Activated T-helper 1 cell treated with anti-CD3 and anti-CD28 coated beads, Interleukin-2, amount 50 U/mL, for 16 hours (primary cell): Measurements from ENCODE around the gene ZNF175.
A peak's percentile ranks its signal among the peaks of the same experiment; 100 is the strongest.

ENCODE experiments used
- DNase-seq, 2 donors: peaks; one replicate each; pipeline ENCODE4 v3.0.0-alpha.2; 2020; ENCODE audit warnings: low read depth in 1 of 2, low spot score in 1 of 2

Gene ZNF175

DNA sequence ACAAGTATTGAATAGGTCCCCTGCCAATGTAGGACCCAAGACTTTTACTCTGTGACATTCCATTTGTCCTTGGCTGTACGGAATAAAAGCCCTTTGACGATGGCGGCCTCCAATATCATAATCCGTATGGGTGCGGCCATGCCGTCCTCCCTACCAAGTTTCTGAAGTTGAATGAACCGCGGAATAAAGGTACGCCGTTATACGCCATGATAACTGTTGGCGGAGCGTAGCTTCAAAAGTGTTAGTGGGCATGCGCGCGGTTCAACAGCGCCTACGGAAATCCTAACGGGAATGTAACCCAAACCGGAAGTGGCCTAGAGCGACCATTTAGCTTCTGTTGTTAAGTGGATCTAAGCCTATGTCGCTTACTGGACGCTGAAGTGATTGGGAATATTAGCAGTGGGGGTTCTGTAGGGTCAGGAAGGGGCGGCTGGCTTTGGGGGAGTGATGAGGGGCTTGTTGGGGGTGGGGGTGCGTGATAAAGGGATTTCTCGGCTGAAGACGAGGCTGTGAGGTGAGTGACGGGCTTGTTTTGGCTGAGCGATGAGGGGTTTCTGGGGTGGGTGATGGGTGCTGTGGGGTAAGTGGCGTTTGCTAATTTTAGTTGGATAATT is at the start of gene ZNF175:
Gene ZNF175 (plus strand): TSS at position 322 of the 614 bp plus-strand sequence. CDS start 2,047 bp downstream, outside the sequence.
- DNase-seq: peak; percentile 71 to 76

GRCh38 chr19:51521357-51521756 is 49.7 kb upstream of the ZNF175 start:
- no peak for DNase-seq

GRCh38 chr19:51521781-51522180 is 49.3 kb upstream of the ZNF175 start:
- DNase-seq: no peak

DNA sequence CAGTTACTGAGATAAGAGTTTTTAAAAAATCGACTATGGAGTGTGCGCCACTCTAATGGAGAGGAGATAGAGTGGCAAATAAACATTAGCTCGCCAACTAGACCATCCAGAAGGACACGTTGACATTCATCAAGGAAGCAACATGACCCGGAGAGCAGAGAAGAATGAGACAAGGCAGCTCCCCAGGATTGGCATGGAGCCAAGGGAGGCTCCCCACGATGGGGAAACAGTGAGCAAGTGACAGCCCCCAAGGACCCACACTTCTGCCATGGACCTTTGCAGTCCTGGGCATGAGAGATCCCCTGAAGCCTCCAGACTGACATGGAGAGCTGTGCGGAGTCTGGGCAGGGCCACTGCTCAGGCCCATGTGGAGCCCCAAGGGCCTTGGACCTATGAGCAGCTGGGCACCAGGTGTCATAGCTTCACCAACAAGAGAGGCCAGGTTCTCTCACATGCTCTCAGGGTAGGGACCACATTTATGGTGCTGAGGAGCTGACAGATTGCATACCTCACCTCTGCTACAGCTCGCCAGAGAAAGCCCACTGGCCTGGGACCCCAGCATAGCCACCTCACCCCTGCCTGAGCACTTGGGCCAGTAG is 46.3 kb upstream of the ZNF175 start:
- no peak for DNase-seq

- DNase-seq: no peak
Observed at GRCh38 chr19:51525651-51526050, 45.4 kb upstream of the ZNF175 start.

DNA sequence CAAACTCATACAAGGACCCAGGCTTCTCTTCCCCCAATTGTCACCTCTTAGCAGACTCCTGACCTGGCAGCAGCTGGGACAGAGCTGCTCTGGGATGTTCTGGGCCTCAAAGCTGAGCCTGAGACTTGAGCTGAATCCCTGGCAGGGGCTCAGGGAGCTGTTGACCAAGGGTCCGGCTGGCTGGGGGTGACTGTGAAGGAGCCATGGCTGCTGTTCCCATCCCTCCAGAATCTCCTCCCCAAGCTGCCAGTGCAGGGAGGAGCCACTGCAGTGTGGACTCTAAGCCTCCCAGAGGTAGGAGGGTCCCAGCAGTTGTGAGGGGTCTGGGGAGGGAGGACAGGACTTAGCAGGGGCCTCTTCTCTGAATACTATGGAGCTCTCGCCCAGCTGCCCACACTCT is 41.8 kb upstream of the ZNF175 start:
- DNase-seq: no peak

GRCh38 chr19:51530616-51531015 is 40.5 kb upstream of the ZNF175 start:
- no peak for DNase-seq

DNA sequence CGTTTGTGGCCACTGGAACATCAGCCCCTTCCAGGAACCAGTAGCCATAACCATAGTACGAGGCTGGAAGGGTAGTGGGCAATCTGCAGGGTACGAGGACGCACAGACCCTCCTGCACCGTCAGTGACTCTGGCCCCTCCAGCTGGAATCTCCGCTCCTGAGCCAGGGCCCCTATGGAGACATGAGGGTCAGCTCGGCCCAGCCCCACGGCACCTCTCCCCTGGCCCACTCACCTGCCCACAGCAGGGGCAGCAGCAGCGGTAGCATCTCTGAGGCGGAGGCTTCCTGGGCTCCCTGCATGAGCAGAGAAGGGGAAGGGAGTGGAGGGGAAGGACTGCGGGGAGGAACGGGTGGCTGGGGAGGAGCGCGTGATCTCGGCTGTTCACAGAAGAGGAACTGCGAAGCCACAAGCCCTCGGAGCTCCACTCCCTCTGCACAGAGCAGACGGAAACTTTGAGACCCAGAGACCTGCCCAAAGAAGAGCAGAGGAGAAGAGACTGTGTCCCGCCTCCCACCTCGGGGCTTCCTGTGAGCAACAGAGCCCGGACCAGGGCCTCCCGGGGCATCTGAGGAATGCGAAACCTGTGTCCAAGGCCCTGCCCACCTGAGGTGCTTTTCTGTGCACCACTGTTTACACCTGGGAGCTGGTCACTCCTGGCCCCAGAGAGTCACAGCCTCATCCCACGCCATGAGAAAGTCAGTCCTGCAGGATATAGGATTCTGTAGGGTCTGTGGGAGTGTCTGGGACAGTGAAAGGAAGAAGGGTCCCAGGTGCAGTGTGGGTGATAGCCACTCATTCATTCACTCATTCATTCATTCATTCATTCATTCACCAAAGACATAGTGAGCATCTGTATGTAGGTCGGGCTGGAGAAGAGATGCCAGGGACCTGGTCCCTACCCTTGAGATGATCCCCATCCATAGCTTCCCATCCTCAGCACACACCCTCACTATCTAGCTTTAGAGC is 39.5 kb upstream of the ZNF175 start, which contains the start of gene SIGLEC6:
Gene SIGLEC6 (minus strand): TSS at position 322 of the 967 bp plus-strand sequence. CDS start 22 bp downstream, at position 300.
- no peak for DNase-seq

DNA sequence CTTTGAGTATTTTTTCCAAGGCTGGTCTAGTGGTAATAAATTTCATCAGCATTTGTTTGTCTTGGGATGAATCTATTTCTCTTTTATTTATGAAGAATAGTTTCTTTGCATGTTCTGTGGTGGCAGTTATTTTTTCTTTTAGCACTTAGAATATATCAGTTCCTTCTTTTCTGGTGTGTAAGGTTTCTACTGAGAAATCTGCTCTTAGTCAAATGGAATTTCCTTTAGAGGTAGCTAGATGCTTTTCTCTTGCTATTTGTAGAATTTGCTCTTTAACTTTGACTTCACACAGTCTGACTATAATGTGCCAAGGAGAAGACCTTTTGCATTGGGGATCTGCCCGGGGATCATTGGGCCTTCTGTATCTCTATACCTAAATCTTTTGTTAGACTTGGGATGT is 35.5 kb upstream of the ZNF175 start:
- no peak for DNase-seq

DNA sequence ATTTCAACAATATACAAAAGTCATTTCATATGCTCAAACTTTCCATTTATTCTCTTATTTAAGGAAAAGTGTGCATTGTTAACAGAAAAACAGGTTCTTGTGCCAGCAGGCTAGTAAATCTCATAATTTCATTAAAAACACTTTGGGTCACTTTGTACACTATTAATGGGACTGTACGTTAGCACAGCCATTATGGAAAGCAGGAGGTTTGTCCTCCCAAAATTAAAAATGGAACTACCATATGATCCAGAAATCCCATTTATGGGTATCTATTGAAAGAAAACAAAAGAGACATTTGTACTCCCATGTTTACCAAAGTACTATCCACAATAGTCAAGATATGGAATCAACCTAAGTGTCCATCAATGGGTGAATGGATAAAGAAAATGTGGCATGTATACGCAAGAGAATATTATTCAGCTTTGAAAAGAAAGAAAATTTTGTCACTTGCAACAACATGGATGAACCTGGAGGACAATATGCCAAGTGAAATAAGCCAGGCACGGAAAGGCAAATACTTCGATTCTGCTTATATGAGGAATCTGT is 31.2 kb upstream of the ZNF175 start:
- DNase-seq: no peak

DNA sequence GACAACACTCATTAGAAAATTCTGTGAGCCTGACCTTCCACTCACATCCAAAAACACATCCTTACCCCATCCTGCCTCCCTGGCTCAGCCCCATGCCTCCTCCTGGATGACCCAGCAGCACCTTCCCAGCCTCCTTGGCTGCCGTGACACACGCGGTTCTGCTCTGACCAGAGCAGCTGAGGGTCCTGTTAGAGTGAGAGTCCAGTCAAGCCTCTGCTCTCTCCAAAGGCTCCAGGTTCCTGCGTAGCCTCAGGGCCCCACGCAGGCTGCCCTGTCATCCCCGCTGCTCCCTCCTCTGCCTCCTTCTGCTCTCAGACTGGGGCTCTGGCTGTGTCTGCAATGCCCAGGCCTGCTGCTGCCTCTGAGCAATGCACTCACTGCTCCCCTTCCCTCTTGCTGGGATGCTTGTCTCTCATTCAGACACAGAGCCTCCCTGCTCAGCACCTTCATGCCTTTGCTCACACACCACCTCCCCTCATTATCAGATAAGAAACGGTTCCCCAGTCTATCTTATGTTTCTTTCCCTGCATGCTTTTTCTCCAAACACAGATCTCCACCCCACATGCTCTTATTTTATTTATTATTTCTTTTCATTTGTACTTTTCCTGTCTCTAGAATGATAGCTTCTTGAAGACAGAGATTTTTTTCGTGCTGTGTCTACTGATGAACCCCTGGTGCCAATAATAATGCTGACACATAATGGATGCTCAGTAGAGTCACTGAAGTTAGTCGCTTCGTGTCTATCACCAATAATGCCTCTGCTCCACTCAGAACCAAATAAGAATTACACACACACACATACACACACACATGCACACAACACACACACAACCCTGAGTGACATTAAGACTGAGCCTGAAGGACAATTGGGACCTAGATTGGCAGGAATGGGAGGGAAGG is 29.4 kb upstream of the ZNF175 start:
- no peak for DNase-seq

GRCh38 chr19:51542699-51543098 is 28.4 kb upstream of the ZNF175 start:
- DNase-seq: no peak

GRCh38 chr19:51544038-51544437 is 27.0 kb upstream of the ZNF175 start:
- DNase-seq: no peak

DNA sequence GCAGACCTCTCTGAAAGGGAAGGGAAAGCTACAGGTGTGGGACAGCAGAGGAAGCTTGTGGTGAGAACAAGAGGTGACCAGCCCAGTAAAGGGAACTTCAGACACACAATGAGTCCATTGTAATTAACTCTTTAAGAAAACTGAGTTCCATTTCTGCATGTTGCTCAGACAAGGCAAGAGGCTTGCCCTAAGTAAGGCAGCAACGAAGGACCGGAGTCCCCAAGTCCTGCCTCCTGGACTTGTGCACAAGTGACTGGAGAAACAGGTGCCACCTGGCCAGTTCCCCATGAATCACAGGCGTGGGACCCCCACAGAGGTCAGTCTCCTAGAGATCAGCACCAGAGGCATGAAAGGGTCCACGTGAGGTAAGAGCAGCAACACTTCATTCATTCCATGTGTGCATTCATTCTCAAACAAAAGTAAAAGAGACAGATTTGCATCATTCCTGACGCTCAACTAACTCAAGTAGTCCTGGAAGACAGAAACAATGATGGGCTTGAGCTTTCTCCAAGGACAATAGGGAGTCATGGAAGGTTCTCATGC is 24.9 kb upstream of the ZNF175 start:
- no peak for DNase-seq

DNA sequence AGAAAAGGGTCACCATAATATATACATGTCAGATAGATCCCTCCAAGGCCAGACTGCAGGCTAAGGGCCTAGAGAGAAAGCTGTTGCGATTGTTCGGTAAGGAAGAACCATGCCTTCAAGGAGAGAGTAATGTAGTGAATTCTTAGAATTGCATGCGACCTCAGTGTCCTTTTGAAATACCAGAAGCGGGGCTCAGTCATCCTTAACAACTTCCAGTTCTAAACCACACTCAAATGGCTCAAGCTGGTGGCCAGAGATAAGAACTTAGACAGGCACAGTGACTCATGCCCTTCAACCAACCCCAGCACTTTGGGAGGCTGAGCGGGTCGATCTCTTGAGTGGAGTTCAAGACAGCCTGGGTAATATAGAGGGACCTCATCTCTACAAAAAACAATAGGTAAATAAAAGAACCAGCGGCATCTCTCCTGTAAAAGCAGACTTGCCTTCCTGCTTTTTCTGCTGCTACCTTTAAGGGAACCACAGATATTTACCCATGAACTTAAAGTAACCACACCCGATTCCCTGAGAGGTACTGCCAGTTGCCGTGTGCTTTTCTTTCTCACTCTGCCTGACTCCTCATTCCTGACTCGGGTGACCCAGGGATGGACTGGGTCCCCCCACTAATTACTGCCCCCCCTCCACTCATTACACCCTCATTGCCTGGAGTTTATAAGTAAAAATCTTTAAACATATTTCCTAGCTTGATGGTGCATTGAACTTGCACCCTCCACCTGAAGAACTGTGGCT is 24.3 kb upstream of the ZNF175 start:
- no peak for DNase-seq

- no peak for DNase-seq
Observed at GRCh38 chr19:51547397-51548212, 23.5 kb upstream of the ZNF175 start.

DNA sequence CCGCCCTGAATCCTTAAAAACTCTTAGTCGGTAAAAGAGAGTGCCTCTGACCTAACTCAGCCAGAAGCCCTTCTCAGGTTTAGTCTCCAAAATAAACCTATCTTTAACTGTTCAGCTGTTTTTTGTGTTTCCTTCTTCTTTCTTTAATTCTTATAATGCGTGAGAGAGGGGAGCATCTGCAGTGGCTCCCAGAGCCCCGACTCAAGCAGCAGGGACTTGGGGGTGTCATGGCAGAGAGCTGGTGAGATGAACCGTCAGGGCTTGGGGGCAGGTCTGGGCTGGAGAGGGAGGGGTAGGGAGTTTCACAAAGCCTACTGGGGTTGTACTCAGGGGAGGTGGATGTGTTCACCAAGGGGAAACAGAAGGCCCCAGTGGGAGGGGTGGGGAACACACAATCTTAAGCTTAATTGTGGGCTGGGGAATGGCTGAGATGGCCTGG is 22.9 kb upstream of the ZNF175 start:
- no peak for DNase-seq

GRCh38 chr19:51548891-51549305 is 22.2 kb upstream of the ZNF175 start:
- no peak for DNase-seq
